ENCODE data around the gene GRID2.

GRID2 gene

GRCh38 chr4:93143902-93144301 is 840.1 kb downstream of the GRID2 start:
- ATAC-seq = no peak
- no peaks in the 10 kb centered on the region for H3K27me3 Mint-ChIP-seq
- H3K4me1 Mint-ChIP-seq = no peaks in the 10 kb centered on the region
- no peaks in the 10 kb centered on the region for H3K9me3 Mint-ChIP-seq
- no peak overlapping the region for H3K4me3 Mint-ChIP-seq
- no peak overlapping the region for H3K27ac Mint-ChIP-seq
- no peak for DNase-seq

- no peaks in the 10 kb centered on the region for H3K27me3 Mint-ChIP-seq
- DNase-seq = no peak
- H3K9me3 Mint-ChIP-seq = no peaks in the 10 kb centered on the region
- H3K27ac Mint-ChIP-seq = no peak overlapping the region
- H3K4me3 Mint-ChIP-seq = no peak overlapping the region
- no peaks in the 10 kb centered on the region for H3K4me1 Mint-ChIP-seq
- ATAC-seq = no peak
These were observed 840.9 kb downstream of the GRID2 start for GRCh38 chr4:93144644-93145043.

DNA sequence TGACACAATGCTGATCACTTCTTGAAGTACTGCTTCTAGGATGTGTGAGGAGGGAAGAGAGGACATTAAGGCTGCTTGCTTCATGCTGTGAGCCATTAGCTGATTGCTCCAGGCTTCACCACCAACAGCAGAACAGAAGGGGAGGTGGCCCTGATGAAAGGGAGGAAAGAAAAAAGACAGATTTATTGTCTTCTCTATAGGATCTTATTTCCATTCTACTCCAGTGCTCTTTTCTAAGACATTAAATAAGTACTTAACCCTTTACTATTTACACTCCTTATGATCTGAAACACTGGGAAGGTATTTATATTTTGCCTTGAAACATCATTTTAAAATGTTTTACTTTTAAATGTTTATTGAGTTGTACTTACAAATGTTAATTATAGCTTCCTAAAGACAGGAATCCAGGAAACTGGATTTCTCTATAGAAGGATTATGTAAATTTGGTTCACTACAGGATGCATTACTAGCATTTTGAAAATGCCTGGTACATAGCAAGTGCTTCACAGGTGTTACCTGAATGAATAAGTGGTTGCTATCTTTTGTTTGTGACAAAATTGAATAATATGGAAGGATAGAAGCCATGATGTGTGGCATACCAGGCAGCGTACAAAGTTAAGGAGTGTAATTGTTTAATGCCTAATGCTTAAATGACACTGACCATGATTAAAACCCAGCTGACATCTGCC is 843.9 kb downstream of the GRID2 start:
- H3K4me3 Mint-ChIP-seq = no peak overlapping the region
- H3K27me3 Mint-ChIP-seq = no peaks in the 10 kb centered on the region
- no peaks in the 10 kb centered on the region for H3K4me1 Mint-ChIP-seq
- no peaks in the 10 kb centered on the region for H3K9me3 Mint-ChIP-seq
- no peak overlapping the region for H3K27ac Mint-ChIP-seq
- no peak for ATAC-seq
- DNase-seq = no peak

- no peak overlapping the region for H3K4me3 Mint-ChIP-seq
- no peak overlapping the region for H3K27ac Mint-ChIP-seq
These were observed 848.7 kb downstream of the GRID2 start for GRCh38 chr4:93152491-93152890.

GRCh38 chr4:93157986-93158385 is 854.2 kb downstream of the GRID2 start:
- H3K9me3 Mint-ChIP-seq = peaks cover 0 to 12% of the 10 kb centered on the region in 2 donors
- no peak for DNase-seq
- no peaks in the 10 kb centered on the region for H3K4me1 Mint-ChIP-seq
- ATAC-seq = no peak
- no peak overlapping the region for H3K27ac Mint-ChIP-seq
- H3K4me3 Mint-ChIP-seq = no peak overlapping the region
- H3K27me3 Mint-ChIP-seq = no peaks in the 10 kb centered on the region

More at GRCh38 chr4:93152491-93152890, 848.7 kb downstream of the GRID2 start:
- Mint-ChIP-seq H3K9me3 (peaks cover 0 to 12% of the 10 kb centered on the region in 2 donors), H3K27me3 (no peaks in the 10 kb centered on the region), H3K4me1 (no peaks in the 10 kb centered on the region)
- no peak for DNase-seq
- ATAC-seq = no peak

- no peaks in the 10 kb centered on the region for H3K4me1 Mint-ChIP-seq
- DNase-seq = no peak
- H3K27me3 Mint-ChIP-seq = no peaks in the 10 kb centered on the region
- H3K9me3 Mint-ChIP-seq = peaks cover 0 to 14% of the 10 kb centered on the region in 2 donors
- H3K27ac Mint-ChIP-seq = no peak overlapping the region
- H3K4me3 Mint-ChIP-seq = no peak overlapping the region
- no peak for ATAC-seq
These were observed 864.3 kb downstream of the GRID2 start for GRCh38 chr4:93168053-93168452.

DNA sequence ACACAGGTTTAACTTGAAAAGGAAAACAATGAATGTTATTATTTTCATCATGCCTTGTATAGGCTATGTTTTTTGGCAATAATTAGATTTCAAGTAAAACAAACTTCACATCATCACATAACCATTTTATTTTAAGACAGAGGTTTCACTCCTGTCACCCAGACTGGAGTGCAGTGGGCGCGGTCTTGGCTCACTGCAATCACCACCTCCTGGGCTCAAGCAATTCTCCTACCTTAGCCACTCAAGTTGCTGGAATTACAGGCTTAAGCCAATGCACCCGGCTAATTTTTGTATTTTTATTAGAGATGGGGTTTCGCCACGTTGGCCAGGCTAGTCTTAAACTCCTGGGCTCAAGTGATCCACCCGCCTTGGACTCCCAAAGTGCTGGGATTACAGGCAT is 866.2 kb downstream of the GRID2 start:
- no peak overlapping the region for H3K4me3 Mint-ChIP-seq
- DNase-seq (no peak), ATAC-seq (no peak)
- H3K4me1 Mint-ChIP-seq = no peaks in the 10 kb centered on the region
- no peaks in the 10 kb centered on the region for H3K27me3 Mint-ChIP-seq
- peaks cover 0 to 14% of the 10 kb centered on the region in 2 donors for H3K9me3 Mint-ChIP-seq
- no peak overlapping the region for H3K27ac Mint-ChIP-seq

GRCh38 chr4:93174598-93174997 is 870.8 kb downstream of the GRID2 start:
- H3K27me3 Mint-ChIP-seq = no peaks in the 10 kb centered on the region
- ATAC-seq = no peak

DNA sequence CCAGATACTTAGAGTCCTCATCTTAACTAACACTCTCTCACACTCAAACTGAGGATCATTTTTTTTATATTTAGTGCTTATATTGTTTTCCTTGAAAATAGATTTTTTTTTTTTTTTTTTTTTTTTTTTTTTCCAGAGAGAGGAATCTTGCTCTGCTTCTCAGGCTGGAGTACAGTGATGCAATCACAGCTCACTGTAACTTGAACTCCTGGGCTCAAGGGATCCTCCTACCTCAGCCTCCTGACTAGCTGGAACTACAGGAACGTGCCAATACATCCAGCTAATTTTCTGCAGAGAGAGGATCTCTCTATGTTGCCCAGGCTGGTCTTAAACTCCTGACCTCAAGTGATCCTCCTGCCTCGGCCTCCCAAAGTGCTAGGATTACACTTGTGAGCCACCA is 874.5 kb downstream of the GRID2 start:
- no peak for DNase-seq
- Mint-ChIP-seq H3K27me3 (no peaks in the 10 kb centered on the region), H3K27ac (no peak overlapping the region), H3K4me3 (no peak overlapping the region), H3K9me3 (peaks cover 0 to 4% of the 10 kb centered on the region in 2 donors), H3K4me1 (no peaks in the 10 kb centered on the region)
- no peak for ATAC-seq

More at GRCh38 chr4:93174598-93174997, 870.8 kb downstream of the GRID2 start:
- no peak overlapping the region for H3K4me3 Mint-ChIP-seq
- H3K4me1 Mint-ChIP-seq = no peaks in the 10 kb centered on the region
- no peak for DNase-seq
- H3K27ac Mint-ChIP-seq = no peak overlapping the region
- peaks cover 0 to 7% of the 10 kb centered on the region in 2 donors for H3K9me3 Mint-ChIP-seq

- ATAC-seq (no peak), DNase-seq (no peak)
- Mint-ChIP-seq H3K27ac (no peak overlapping the region), H3K27me3 (no peaks in the 10 kb centered on the region), H3K4me1 (no peaks in the 10 kb centered on the region), H3K9me3 (peaks cover 0 to 4% of the 10 kb centered on the region in 2 donors), H3K4me3 (no peak overlapping the region)
These were observed 875.3 kb downstream of the GRID2 start for GRCh38 chr4:93179044-93179443.

DNA sequence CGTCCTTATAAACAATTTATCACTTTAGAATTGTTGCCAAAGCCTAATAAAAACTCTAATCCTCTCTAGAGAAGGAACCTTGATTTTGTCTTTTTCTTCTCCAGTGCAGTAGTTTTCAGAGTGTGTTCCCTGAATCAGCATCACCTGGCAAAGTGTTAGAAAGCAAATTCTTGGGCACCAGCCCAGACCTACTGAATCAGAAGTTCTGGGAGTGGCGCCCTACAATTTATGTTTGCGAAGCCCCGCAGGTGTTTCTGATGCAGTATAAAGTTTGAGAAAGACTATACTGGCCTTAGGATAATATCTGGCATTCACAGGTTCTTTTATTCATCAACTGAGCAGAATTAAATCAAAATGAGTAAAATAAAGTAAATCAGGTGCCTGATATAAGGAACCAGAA is 879.0 kb downstream of the GRID2 start:
- Mint-ChIP-seq H3K4me3 (no peak overlapping the region), H3K27ac (no peak overlapping the region)
- no peak for ATAC-seq

GRCh38 chr4:93183576-93183975 is 879.8 kb downstream of the GRID2 start:
- no peak for ATAC-seq
- H3K9me3 Mint-ChIP-seq = peaks cover 0 to 4% of the 10 kb centered on the region in 2 donors
- H3K4me3 Mint-ChIP-seq = no peak overlapping the region
- DNase-seq = no peak
- no peak overlapping the region for H3K27ac Mint-ChIP-seq
- H3K27me3 Mint-ChIP-seq = no peaks in the 10 kb centered on the region
- no peaks in the 10 kb centered on the region for H3K4me1 Mint-ChIP-seq

More for the DNA sequence above, 879.0 kb downstream of the GRID2 start:
- DNase-seq = no peak
- H3K4me1 Mint-ChIP-seq = no peaks in the 10 kb centered on the region
- H3K27me3 Mint-ChIP-seq = no peaks in the 10 kb centered on the region
- peaks cover 0 to 4% of the 10 kb centered on the region in 2 donors for H3K9me3 Mint-ChIP-seq

GRCh38 chr4:93184053-93184452 is 880.3 kb downstream of the GRID2 start:
- no peaks in the 10 kb centered on the region for H3K4me1 Mint-ChIP-seq
- no peaks in the 10 kb centered on the region for H3K27me3 Mint-ChIP-seq

GRCh38 chr4:93186846-93187245 is 883.1 kb downstream of the GRID2 start:
- DNase-seq (no peak), ATAC-seq (no peak)
- Mint-ChIP-seq H3K4me3 (no peak overlapping the region), H3K27me3 (no peaks in the 10 kb centered on the region), H3K27ac (no peak overlapping the region), H3K9me3 (no peaks in the 10 kb centered on the region), H3K4me1 (no peaks in the 10 kb centered on the region)

More at GRCh38 chr4:93184053-93184452, 880.3 kb downstream of the GRID2 start:
- ATAC-seq (no peak), DNase-seq (no peak)
- Mint-ChIP-seq H3K9me3 (peaks cover 0 to 4% of the 10 kb centered on the region in 2 donors), H3K4me3 (no peak overlapping the region), H3K27ac (no peak overlapping the region)

DNA sequence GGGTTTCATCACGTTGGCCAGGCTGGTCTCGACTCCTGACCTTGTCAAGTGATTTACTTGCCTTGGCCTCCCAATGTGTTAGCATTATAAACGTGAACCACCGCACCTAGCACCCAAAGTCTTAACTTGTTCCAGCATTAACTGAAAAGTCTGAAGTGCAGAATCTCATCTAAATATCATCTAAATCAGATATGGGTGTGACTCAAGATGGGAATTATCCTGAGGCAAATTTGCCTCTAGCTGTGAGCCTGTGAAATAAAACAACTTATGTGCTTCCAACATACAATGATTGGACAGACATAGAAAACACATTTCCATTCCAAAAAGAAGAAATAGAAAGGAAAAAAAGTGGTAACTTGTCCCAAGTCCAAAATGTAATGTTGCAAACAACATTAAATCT is 883.7 kb downstream of the GRID2 start:
- ATAC-seq (no peak), DNase-seq (no peak)
- Mint-ChIP-seq H3K9me3 (no peaks in the 10 kb centered on the region), H3K4me1 (no peaks in the 10 kb centered on the region), H3K4me3 (no peak overlapping the region), H3K27ac (no peak overlapping the region), H3K27me3 (no peaks in the 10 kb centered on the region)

DNA sequence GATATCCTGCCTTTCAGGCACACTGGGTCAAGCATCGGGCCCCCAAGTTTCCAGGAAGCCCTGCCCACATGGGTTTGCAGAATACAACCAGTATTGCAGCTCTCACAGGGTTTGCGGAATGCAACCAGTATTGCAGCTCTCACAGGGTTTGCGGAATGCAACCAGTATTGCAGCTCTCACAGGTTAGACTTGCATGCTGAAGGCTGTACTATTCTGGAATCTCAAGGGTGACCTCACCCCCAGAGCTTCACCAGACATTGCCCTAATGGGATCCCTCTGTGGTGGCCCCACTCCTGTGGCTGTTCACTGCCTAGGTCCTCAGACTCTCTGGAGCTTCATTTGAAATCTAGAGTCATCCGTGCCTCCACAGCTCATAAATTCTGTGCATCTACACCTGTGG is 884.1 kb downstream of the GRID2 start:
- ATAC-seq = no peak
- Mint-ChIP-seq H3K27me3 (no peaks in the 10 kb centered on the region), H3K27ac (no peak overlapping the region), H3K4me3 (no peak overlapping the region), H3K4me1 (no peaks in the 10 kb centered on the region), H3K9me3 (no peaks in the 10 kb centered on the region)
- no peak for DNase-seq

DNA sequence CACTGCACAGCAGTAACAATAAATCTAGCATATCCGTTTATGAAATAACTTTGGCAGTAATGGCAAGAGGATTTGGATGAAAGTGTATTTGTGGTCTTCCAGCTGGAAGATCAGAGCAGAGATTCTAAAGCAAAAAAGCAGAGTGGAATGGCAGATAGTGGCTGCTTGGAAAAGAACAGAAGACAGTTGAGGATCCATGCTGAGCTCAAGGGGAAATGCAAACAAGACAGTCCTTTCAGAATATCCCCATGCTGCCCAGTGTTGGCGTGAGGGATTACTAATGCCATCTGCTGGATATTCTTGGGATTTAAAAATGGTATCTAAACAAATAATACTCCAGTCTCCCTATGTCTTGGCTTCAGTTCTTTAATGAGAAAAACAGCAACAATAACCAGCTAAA is 895.7 kb downstream of the GRID2 start:
- no peaks in the 10 kb centered on the region for H3K27me3 Mint-ChIP-seq
- no peak overlapping the region for H3K27ac Mint-ChIP-seq
- ATAC-seq (no peak), DNase-seq (no peak)
- H3K9me3 Mint-ChIP-seq = no peaks in the 10 kb centered on the region
- no peaks in the 10 kb centered on the region for H3K4me1 Mint-ChIP-seq
- H3K4me3 Mint-ChIP-seq = no peak overlapping the region
